GM23248 (cell line): Measurements from ENCODE around the gene RBSN. TPM values are rescaled to one million over a fixed set of nuclear protein-coding genes. Genes with fewer than 3 reads are reported as not detected.

Experiments used
- DNase-seq: peaks from one replicate; pipeline ENCODE4 v3.0.0-alpha.2; 2015
- H2AFZ ChIP-seq: fragments of 200-600 bp; sonication (generic); 2 replicates; pipeline ENCODE4 v1.6.1; 2016; ENCODE audit warnings: antibody characterized with exemption
- H3F3A ChIP-seq: fragments of 200-600 bp; sonication (generic); 2 replicates; pipeline ENCODE4 v1.6.1; 2016; ENCODE audit warnings: mild to moderate bottlenecking, antibody characterized with exemption, mixed run types; ENCODE audit not compliant: insufficient read depth
- H3K27ac ChIP-seq: fragments of 200-600 bp; sonication (generic); 2 replicates; pipeline ENCODE4 v1.5.1; 2016; ENCODE audit warnings: mild to moderate bottlenecking
- H3K27me3 ChIP-seq: fragments of 200-600 bp; sonication (generic); replicated peaks from 2 replicates; pipeline ENCODE4 v1.6.1; 2016; ENCODE audit warnings: mild to moderate bottlenecking; ENCODE audit not compliant: insufficient read depth
- H3K36me3 ChIP-seq: fragments of 200-600 bp; sonication (generic); 2 replicates; pipeline ENCODE4 v1.6.1; 2016; ENCODE audit warnings: low read depth, mild to moderate bottlenecking
- H3K4me1 ChIP-seq: fragments of 200-600 bp; sonication (generic); 2 replicates; pipeline ENCODE4 v1.6.1; 2016; ENCODE audit warnings: mild to moderate bottlenecking; ENCODE audit not compliant: insufficient read depth
- H3K4me2 ChIP-seq: fragments of 200-600 bp; sonication (generic); one replicate; pipeline ENCODE4 v1.6.1; 2016; ENCODE audit warnings: mild to moderate bottlenecking; ENCODE audit not compliant: unreplicated experiment
- H3K4me3 ChIP-seq: fragments of 200-600 bp; sonication (generic); 2 replicates; pipeline ENCODE4 v1.5.1; 2016; ENCODE audit warnings: mild to moderate bottlenecking
- H3K79me2 ChIP-seq: fragments of 200-600 bp; sonication (generic); 2 replicates; pipeline ENCODE4 v1.6.1; 2016; ENCODE audit warnings: mild to moderate bottlenecking; ENCODE audit not compliant: insufficient read depth
- H3K9ac ChIP-seq: fragments of 200-600 bp; sonication (generic); 2 replicates; pipeline ENCODE4 v1.6.1; 2016; ENCODE audit warnings: mild to moderate bottlenecking
- H3K9me2 ChIP-seq: fragments of 200-600 bp; sonication (generic); 2 replicates; pipeline ENCODE4 v1.6.1; 2016; ENCODE audit warnings: mixed run types, mild to moderate bottlenecking, moderate library complexity; ENCODE audit not compliant: insufficient read depth
- H3K9me3 ChIP-seq: fragments of 200-600 bp; sonication (generic); one replicate; pipeline ENCODE4 v1.6.1; 2017; ENCODE audit warnings: low read depth
- H4K20me1 ChIP-seq: fragments of 200-600 bp; sonication (generic); 2 replicates; pipeline ENCODE4 v1.6.0; 2016; ENCODE audit not compliant: insufficient read depth
- EZH2 ChIP-seq: fragments of 200-600 bp; sonication (generic); IDR thresholded peaks from 2 replicates; pipeline ENCODE4 v1.6.1; 2018; ENCODE audit warnings: antibody characterized with exemption, mild to moderate bottlenecking; ENCODE audit not compliant: insufficient read depth, poor library complexity, severe bottlenecking
- EZH2phosphoT487 ChIP-seq: fragments of 200-600 bp; sonication (generic); IDR thresholded peaks from 2 replicates; pipeline ENCODE4 v1.6.1; 2018; ENCODE audit warnings: antibody characterized with exemption, moderate library complexity, mild to moderate bottlenecking, low read depth; ENCODE audit not compliant: insufficient read depth
- WGBS, 2 experiments: methylation state at CpG; one replicate each; pipeline ENCODE4 v1.1.6; 2015 to 2017; ENCODE audit warnings: low lambda C conversion rate in 2 of 2, low coverage in 1 of 2; ENCODE audit errors: missing lambda C conversion rate in 2 of 2; 5-methylcytosine and 5-hydroxymethylcytosine counted together
- in situ Hi-C: fragments of 300-500 bp; cut with MboI; formaldehyde crosslinking; loops from 2 replicates; pipeline ENCODE4 v1.15.0; 2020
- polyA plus RNA-seq: library from polyadenylated mRNA; unstranded; fragments of >200 nt; fragmentation: Nextera tagmentation; extraction: Ambion mirVana; gene quantifications from 2 replicates; pipeline ENCODE4 v1.2.1, GENCODE V29; 2016
- total RNA-seq: library from RNA; depleted of rRNA; stranded (reverse); fragments of >200 nt; shearing (Covaris generic); gene quantifications from 2 replicates; pipeline ENCODE4 v1.2.3, GENCODE V29; 2014

The RBSN gene
- total and polyA plus RNA-seq, 2 experiments from 2014 or later: 21.0 to 23.9 TPM

- Histone ChIP-seq H4K20me1 (no peaks in the 10 kb centered on the region), H3K9ac (no peak overlapping the region), H3F3A (0 out of 2 replicates have a peak, but pooled peaks cover 10% of the 10 kb centered on the region), H3K9me3 (no peaks in the 10 kb centered on the region), H3K36me3 (peaks cover 55% of the 10 kb centered on the region), H3K4me2 (no peak overlapping the region), H3K9me2 (no peaks in the 10 kb centered on the region), H3K4me1 (0 out of 2 replicates have a peak, but pooled peaks cover 3% of the 10 kb centered on the region), H3K79me2 (no peaks in the 10 kb centered on the region), H3K27ac (peak overlapping the region; percentile 23; the same call in 1 of the 2 replicates), H2AFZ (no peak overlapping the region), H3K4me3 (no peak overlapping the region), H3K27me3 (no peaks in the 10 kb centered on the region)
- peak; percentile 70 for DNase-seq
- TF ChIP-seq EZH2phosphoT487: no peak
- no peak for TF ChIP-seq EZH2
- 79 to 81% methylated on average over 13 of the region's 13 CpGs for whole genome bisulfite sequencing, 2 experiments
- in situ Hi-C loops: no loop called here
These were observed 16.8 kb downstream of the RBSN start for GRCh38 chr3:15081960-15082664.

- WGBS, 2 experiments: 56 to 60% methylated on average over 3 of the region's 3 CpGs
- TF ChIP-seq EZH2phosphoT487 (no peak), EZH2 (no peak)
- H3K27ac ChIP-seq: no peak overlapping the region
- no peaks in the 10 kb centered on the region for H4K20me1 ChIP-seq
- no peak overlapping the region for H3K4me2 ChIP-seq
- no peaks in the 10 kb centered on the region for H3K79me2 ChIP-seq
- no peak for DNase-seq
- no peak overlapping the region for H3K4me3 ChIP-seq
- peaks cover 57% of the 10 kb centered on the region for H3K36me3 ChIP-seq
- no peak overlapping the region for H2AFZ ChIP-seq
- no peak overlapping the region for H3K9ac ChIP-seq
- H3K27me3 ChIP-seq: no peaks in the 10 kb centered on the region
- in situ Hi-C loops: no loop called here
- H3F3A ChIP-seq: 0 out of 2 replicates have a peak, but pooled peaks cover 10% of the 10 kb centered on the region
- no peaks in the 10 kb centered on the region for H3K9me2 ChIP-seq
- no peaks in the 10 kb centered on the region for H3K9me3 ChIP-seq
- H3K4me1 ChIP-seq: 0 out of 2 replicates have a peak, but pooled peaks cover 3% of the 10 kb centered on the region
These were observed 19.9 kb downstream of the RBSN start for GRCh38 chr3:15079091-15079490.

GRCh38 chr3:15074500-15074899 is 24.4 kb downstream of the RBSN start:
- no peak overlapping the region for H2AFZ ChIP-seq
- H3K9me3 ChIP-seq: no peaks in the 10 kb centered on the region
- H3K9ac ChIP-seq: no peak overlapping the region
- H3K27ac ChIP-seq: no peak overlapping the region
- H3K9me2 ChIP-seq: no peaks in the 10 kb centered on the region
- no peaks in the 10 kb centered on the region for H3K27me3 ChIP-seq
- H3K79me2 ChIP-seq: no peaks in the 10 kb centered on the region
- no peak overlapping the region for H3K4me2 ChIP-seq
- DNase-seq: no peak
- H3K4me3 ChIP-seq: no peak overlapping the region
- no peak for TF ChIP-seq EZH2
- TF ChIP-seq EZH2phosphoT487: no peak
- H3K4me1 ChIP-seq: no peaks in the 10 kb centered on the region
- H4K20me1 ChIP-seq: no peaks in the 10 kb centered on the region
- H3F3A ChIP-seq: no peaks in the 10 kb centered on the region
- in situ Hi-C loops: no loop called here
- H3K36me3 ChIP-seq: peaks cover 47% of the 10 kb centered on the region
- 95 to 96% methylated on average over 17 to 19 of the region's 19 CpGs for WGBS, 2 experiments

GRCh38 chr3:15071699-15072098 is 27.2 kb downstream of the RBSN start:
- Histone ChIP-seq H3K36me3 (peaks cover 27% of the 10 kb centered on the region), H3K4me3 (no peak overlapping the region), H3K79me2 (no peaks in the 10 kb centered on the region), H3K27me3 (no peaks in the 10 kb centered on the region), H3K27ac (no peak overlapping the region), H2AFZ (no peak overlapping the region), H3K4me2 (no peak overlapping the region), H3K9me2 (no peaks in the 10 kb centered on the region), H3K9me3 (no peaks in the 10 kb centered on the region), H3K9ac (no peak overlapping the region), H3K4me1 (no peaks in the 10 kb centered on the region), H4K20me1 (no peaks in the 10 kb centered on the region), H3F3A (no peaks in the 10 kb centered on the region)
- no peak for TF ChIP-seq EZH2
- no peak for TF ChIP-seq EZH2phosphoT487
- DNase-seq: no peak
- WGBS, 2 experiments: 97 to 100% methylated on average over 2 of the region's 2 CpGs
- in situ Hi-C loops: no loop called here
